Stimulated activated naive CD4-positive, alpha-beta T cell (primary cell): ENCODE data around the gene SLF2.
A peak's percentile ranks its signal among the peaks of the same experiment; 100 is the strongest.
"Not testable (repeated sequence)": the region's sequence is repeated elsewhere in the genome, so short reads cannot be mapped to it uniquely, and the experiment has no call there.

Experiments used
- DNase-seq, 6 experiments: peaks; one replicate each; lab custom pipeline; 2025; lab: John Stamatoyannopoulos, UW

Gene SLF2

GRCh38 chr10:100962351-100963080 lies 49.8 kb downstream of the SLF2 start:
- no peak for DNase-seq

GRCh38 chr10:100963826-100964225 lies 51.1 kb downstream of the SLF2 start:
- DNase-seq: no peak

- no peak for DNase-seq
Observed at GRCh38 chr10:100965820-100966219, 53.1 kb downstream of the SLF2 start.

- DNase-seq: no peak
Observed at GRCh38 chr10:100966887-100967286, 54.1 kb downstream of the SLF2 start.

DNA sequence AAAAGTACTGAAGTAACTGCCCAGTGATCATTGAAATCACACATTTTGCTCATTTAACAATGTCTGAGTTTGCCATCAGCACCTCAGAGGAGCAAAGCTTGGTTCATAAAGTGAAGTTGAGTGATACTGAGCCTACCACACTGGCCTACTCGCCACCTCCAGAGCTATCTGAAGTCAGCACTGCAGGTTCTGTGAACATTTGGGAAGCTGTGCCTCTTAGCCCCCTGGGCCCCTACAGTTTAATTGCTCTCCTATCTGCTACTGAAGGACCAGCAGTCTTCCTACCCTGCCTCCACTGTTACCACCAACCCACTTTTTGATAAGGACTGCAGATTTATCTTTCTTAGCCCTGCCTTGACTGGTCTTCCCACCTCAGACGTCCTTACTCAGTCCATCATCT lies 54.6 kb downstream of the SLF2 start:
- DNase-seq: no peak

GRCh38 chr10:100968062-100968736 lies 55.4 kb downstream of the SLF2 start:
- DNase-seq: no peak

GRCh38 chr10:100968863-100969186 lies 56.1 kb downstream of the SLF2 start:
- no peak for DNase-seq

GRCh38 chr10:100969187-100970075 lies 56.7 kb downstream of the SLF2 start, which contains the start of gene SEMA4G:
TSS of gene SEMA4G (plus strand) at chr10:100969504. CDS start at chr10:100972913, 3,409 bp downstream.
- peak in 5 of 6 experiments; percentile 29 to 64 (median 45) for DNase-seq

DNA sequence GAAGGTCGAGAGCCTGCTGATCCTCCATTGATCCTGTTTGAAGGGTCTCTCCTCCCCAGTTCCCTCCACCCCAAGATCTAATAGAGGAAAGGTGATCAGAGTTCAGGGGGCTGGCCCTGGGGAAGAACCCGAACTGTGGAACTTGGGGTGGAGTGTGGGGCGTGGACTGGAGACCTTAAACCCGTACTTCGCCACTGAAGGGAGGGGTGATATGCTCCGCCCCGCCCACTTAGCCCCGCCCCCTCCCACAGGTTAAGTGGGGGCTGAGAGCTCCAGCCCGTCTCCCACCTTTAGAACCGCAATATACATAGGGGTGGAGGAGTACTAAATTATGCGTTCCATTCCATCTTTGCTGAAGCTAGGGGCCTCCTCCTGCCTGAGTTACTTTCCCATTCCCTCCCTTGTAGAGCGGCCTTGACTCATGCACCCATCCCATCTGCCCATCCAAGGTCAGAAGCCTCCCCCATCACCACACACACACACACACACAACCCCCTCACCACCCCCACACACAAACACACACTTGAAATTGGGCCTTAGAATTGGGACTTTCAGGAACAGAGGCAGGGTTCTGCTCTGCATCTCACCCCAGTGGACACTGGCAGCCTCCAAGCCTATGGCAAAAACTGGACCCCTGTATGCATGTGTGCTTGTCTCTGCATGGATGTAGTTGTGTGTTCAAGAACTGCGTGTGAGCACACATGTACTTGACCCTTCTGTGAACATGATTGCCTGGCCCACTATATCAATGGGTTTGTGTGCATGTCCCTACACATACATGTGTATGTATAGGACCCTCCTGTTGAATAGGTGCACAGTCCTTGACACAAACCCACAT lies 57.5 kb downstream of the SLF2 start:
- peak in 5 of 6 experiments; percentile 10 to 31 (median 21) for DNase-seq

DNA sequence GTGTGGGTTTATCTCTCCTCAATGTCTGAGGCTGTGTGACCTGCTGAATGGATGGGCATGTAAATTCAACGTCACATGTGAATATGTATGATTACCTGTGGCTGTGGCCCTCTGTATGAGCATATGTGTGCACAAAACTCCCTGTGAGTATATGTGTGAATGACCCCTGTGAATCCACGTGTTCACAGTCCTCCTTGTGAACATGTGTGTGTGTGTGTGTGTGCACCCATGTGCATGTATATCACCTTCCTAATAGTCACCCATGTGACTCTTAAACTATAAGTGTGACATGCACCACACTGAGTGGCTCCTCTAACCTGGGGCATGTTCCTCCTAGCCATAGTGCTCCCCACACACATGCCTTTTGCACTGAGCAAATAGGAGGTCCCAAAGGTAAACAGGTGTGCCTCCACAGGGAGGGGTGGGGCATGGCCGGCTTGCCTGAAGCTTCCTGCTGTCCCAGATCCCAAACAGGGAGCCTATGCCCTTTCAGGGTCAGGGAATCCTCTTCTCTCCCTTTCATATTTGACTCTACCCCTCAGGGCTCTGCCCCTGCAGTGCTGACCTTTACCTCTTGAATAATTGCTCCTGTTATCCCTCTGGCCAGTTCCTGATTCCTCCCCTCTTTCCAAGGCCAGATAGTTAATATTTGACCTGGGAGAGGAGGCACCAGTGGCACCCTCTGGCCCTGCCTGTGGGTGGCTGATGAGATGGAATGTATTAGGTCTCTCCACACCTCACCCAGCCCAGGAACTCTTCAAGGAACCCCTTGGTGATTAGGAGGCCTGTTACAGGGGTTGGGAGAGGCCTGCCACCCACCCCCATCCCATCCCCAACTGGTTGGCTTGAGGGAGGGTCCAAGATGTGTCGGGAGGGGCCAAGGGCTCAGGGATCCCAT lies 58.4 kb downstream of the SLF2 start:
- DNase-seq: no peak

GRCh38 chr10:100972115-100972903 lies 59.5 kb downstream of the SLF2 start:
- DNase-seq: no peak

- DNase-seq: no peak
Observed at GRCh38 chr10:100972904-100973535, 60.3 kb downstream of the SLF2 start.

- DNase-seq: not testable (repeated sequence)
Observed at GRCh38 chr10:100975397-100975796, 62.6 kb downstream of the SLF2 start.

GRCh38 chr10:100976906-100977305 lies 64.1 kb downstream of the SLF2 start:
- DNase-seq: no peak

GRCh38 chr10:100977436-100977835 lies 64.7 kb downstream of the SLF2 start:
- no peak for DNase-seq

DNA sequence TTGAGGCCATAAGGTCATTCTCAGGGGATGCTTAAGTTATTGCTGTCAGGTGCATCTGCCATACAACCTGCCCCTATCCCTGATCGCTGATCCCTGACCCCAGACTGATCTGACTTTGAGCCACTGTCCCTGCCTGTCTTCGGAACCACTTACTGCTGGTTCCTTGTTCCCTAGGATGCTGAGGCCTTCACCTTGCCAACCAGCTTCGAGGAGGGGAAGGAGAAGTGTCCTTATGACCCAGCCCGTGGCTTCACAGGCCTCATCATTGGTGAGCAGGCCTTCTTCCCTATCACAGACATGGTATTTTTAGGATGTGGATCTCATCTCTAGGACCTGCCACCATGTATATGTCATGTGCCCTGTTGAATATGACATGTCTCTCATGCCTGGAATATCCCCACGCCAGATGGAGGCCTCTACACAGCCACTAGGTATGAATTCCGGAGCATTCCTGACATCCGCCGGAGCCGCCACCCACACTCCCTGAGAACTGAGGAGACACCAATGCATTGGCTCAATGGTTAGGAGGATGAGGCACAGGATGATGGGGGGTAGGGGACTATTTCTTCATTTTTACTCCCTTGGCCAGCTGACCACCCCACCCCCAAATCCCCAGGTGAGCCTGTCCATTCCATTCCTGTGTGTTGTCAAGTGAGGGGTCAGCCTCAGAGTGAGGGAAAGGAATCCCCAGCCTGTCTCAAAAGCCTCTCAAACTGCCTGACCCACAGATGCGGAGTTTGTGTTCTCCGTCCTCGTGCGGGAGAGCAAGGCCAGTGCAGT lies 65.5 kb downstream of the SLF2 start:
- no peak for DNase-seq

- no peak for DNase-seq
Observed at GRCh38 chr10:100978901-100979195, 66.1 kb downstream of the SLF2 start.

DNA sequence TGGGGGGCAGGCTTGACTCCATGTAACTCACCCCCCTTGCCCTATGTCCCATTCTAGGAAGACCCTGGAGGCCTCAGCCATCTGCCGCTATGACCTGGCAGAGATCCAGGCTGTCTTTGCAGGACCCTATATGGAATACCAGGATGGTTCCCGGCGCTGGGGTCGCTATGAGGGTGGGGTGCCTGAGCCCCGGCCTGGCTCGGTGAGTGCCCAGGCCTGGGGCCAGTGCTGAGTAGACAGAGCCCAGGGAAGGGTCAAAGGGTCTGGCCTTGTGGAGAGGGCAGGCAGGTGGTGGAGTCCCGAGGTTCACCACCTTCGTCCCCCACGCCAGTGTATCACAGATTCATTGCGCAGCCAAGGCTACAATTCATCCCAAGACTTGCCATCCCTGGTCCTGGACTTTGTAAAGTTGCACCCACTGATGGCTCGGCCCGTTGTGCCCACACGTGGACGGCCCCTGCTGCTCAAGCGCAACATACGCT lies 67.1 kb downstream of the SLF2 start:
- DNase-seq: no peak

GRCh38 chr10:100980311-100980710 lies 67.5 kb downstream of the SLF2 start:
- no peak for DNase-seq
